NCI-H774 (cell line): ENCODE results near the gene CD46.
"Not testable (repeated sequence)": the region's sequence is repeated elsewhere in the genome, so short reads cannot be mapped to it uniquely, and the experiment has no call there.

ENCODE experiments used
- DNase-seq: peaks from one replicate; lab custom pipeline; 2025; lab: John Stamatoyannopoulos, UW

Gene CD46

GRCh38 chr1:207751790-207752455, at the start of gene CD46:
CD46 (plus strand) TSS chr1:207752054; CDS start chr1:207752213, 159 bp downstream.
- DNase-seq: peak; percentile 96

- DNase-seq: no peak
Observed at GRCh38 chr1:207702317-207702716, 49.5 kb upstream of the CD46 start.

- DNase-seq: no peak
Observed at GRCh38 chr1:207703712-207704111, 48.1 kb upstream of the CD46 start.

GRCh38 chr1:207708004-207708403, 43.9 kb upstream of the CD46 start:
- DNase-seq: not testable (repeated sequence)

GRCh38 chr1:207711285-207711684, 40.6 kb upstream of the CD46 start:
- DNase-seq: no peak

GRCh38 chr1:207712701-207713100, 39.2 kb upstream of the CD46 start:
- not testable (repeated sequence) for DNase-seq

- DNase-seq: no peak
Observed at GRCh38 chr1:207713529-207713928, 38.3 kb upstream of the CD46 start.

GRCh38 chr1:207719234-207719633, 32.6 kb upstream of the CD46 start:
- no peak for DNase-seq

- DNase-seq: not testable (repeated sequence)
Observed at GRCh38 chr1:207728200-207728858, 23.5 kb upstream of the CD46 start.

- DNase-seq: not testable (repeated sequence)
Observed at GRCh38 chr1:207737503-207738157, 14.2 kb upstream of the CD46 start.

- DNase-seq: not testable (repeated sequence)
Observed at GRCh38 chr1:207738158-207738659, 13.6 kb upstream of the CD46 start.

GRCh38 chr1:207740207-207740606, 11.6 kb upstream of the CD46 start:
- DNase-seq: no peak

- DNase-seq: no peak
Observed at GRCh38 chr1:207742850-207743555, 8.9 kb upstream of the CD46 start.

- DNase-seq: no peak
Observed at GRCh38 chr1:207744000-207744534, 7.8 kb upstream of the CD46 start.

GRCh38 chr1:207745285-207745684, 6.6 kb upstream of the CD46 start:
- DNase-seq: no peak

GRCh38 chr1:207745839-207746767, 5.8 kb upstream of the CD46 start:
- no peak for DNase-seq

- peak; percentile 73 for DNase-seq
Observed at GRCh38 chr1:207747627-207748492, 4.0 kb upstream of the CD46 start.

- DNase-seq: peak; percentile 85
Observed at GRCh38 chr1:207748737-207749528, 2.9 kb upstream of the CD46 start.
